Keratinocyte (primary cell): ENCODE data around the gene CA9. TPM values are rescaled to one million over a fixed set of nuclear protein-coding genes. Genes with fewer than 3 reads are reported as not detected.

ENCODE experiments used
- DNase-seq: peaks from one replicate; pipeline ENCODE4 v3.0.0-alpha.2; 2011; ENCODE audit warnings: low read depth, missing footprints, low spot score
- FAIRE-seq: peaks from 2 replicates; lab custom pipeline; 2011; peaks lifted over from hg19 to GRCh38; lab: Jason Lieb, UNC
- H2AFZ ChIP-seq: 2 replicates; pipeline ENCODE4 v1.6.0; 2012; ENCODE audit warnings: low read length, control low read depth, inconsistent platforms; ENCODE audit not compliant: control insufficient read depth
- H3K27ac ChIP-seq: 2 replicates; pipeline ENCODE4 v1.5.1; 2011; ENCODE audit warnings: low read length; ENCODE audit not compliant: control insufficient read depth, insufficient read depth
- H3K27me3 ChIP-seq: 3 replicates; pipeline ENCODE4 v1.6.0; 2011; ENCODE audit warnings: low read length; ENCODE audit not compliant: control insufficient read depth, insufficient read depth; ENCODE audit errors: extremely low read depth
- H3K36me3 ChIP-seq, 2 experiments: 2 replicates in 1 of 2; 3 replicates in 1 of 2; pipeline ENCODE4 v1.5.1; 2011; ENCODE audit warnings: low read length in 2 of 2, mild to moderate bottlenecking in 1 of 2; ENCODE audit not compliant: control insufficient read depth in 2 of 2, insufficient read depth in 2 of 2; ENCODE audit errors: extremely low read depth in 1 of 2
- H3K4me1 ChIP-seq: 3 replicates; pipeline ENCODE4 v1.5.1; 2011; ENCODE audit warnings: low read length; ENCODE audit not compliant: control insufficient read depth, insufficient read depth; ENCODE audit errors: extremely low read depth
- H3K4me2 ChIP-seq: 3 replicates; pipeline ENCODE4 v1.6.0; 2011; ENCODE audit warnings: low read depth, low read length; ENCODE audit not compliant: control insufficient read depth, insufficient read depth; ENCODE audit errors: extremely low read depth
- H3K4me3 ChIP-seq, 3 experiments: fragments of 200-600 bp in 1 of 3; sonication (generic) in 1 of 3; 2 replicates in 2 of 3; 3 replicates in 1 of 3; pipeline ENCODE4 v1.5.1; 2011 to 2016; ENCODE audit warnings: low read length in 3 of 3, mild to moderate bottlenecking in 3 of 3, control low read depth in 2 of 3, inconsistent platforms in 1 of 3, low read depth in 1 of 3, mixed read lengths in 1 of 3, mixed run types in 1 of 3, moderate library complexity in 1 of 3; ENCODE audit not compliant: control insufficient read depth in 2 of 3, insufficient read depth in 2 of 3; ENCODE audit errors: extremely low read depth in 1 of 3
- H3K79me2 ChIP-seq: 2 replicates; pipeline ENCODE4 v1.6.0; 2012; ENCODE audit warnings: low read length; ENCODE audit not compliant: control insufficient read depth, insufficient read depth
- H3K9ac ChIP-seq: 3 replicates; pipeline ENCODE4 v1.6.0; 2011; ENCODE audit warnings: low read length; ENCODE audit not compliant: control insufficient read depth, insufficient read depth; ENCODE audit errors: extremely low read depth
- H3K9me1 ChIP-seq: 3 replicates; pipeline ENCODE4 v1.6.0; 2011; ENCODE audit warnings: low read length; ENCODE audit not compliant: control insufficient read depth, insufficient read depth; ENCODE audit errors: extremely low read depth
- H3K9me3 ChIP-seq: 2 replicates; pipeline ENCODE4 v1.5.1; 2012; ENCODE audit warnings: low read depth, low read length; ENCODE audit not compliant: control insufficient read depth
- H4K20me1 ChIP-seq: 3 replicates; pipeline ENCODE4 v1.6.0; 2011; ENCODE audit warnings: low read length; ENCODE audit not compliant: control insufficient read depth, insufficient read depth; ENCODE audit errors: extremely low read depth
- CTCF ChIP-seq, 3 experiments: IDR thresholded peaks in 1 of 3; conservative IDR thresholded peaks in 1 of 3; optimal IDR thresholded peaks in 1 of 3; 2 replicates in 2 of 3; 3 replicates in 1 of 3; pipeline versions ENCODE3 to v1.5.1; 2011; ENCODE audit warnings: low read length in 3 of 3, mild to moderate bottlenecking in 3 of 3, moderate library complexity in 2 of 3, control low read depth in 1 of 3, inconsistent platforms in 1 of 3; ENCODE audit not compliant: insufficient read depth in 2 of 3; ENCODE audit errors: extremely low read depth in 1 of 3
- EZH2 ChIP-seq: IDR thresholded peaks from one replicate; pipeline ENCODE4 v1.6.1; 2012; ENCODE audit warnings: inconsistent platforms, mild to moderate bottlenecking, low read length, moderate library complexity
- dilution Hi-C: fragments of 300-500 bp; cut with MboI; formaldehyde crosslinking; loops from one replicate; pipeline ENCODE4 v1.7.0; 2020; ENCODE audit warnings: low sequenced_read_pairs; ENCODE audit not compliant: extremely low pct_ligation_motif_present
- polyA plus RNA-seq, 5 experiments: library from polyadenylated mRNA; depleted of rRNA in 3 of 5; stranded (reverse) in 3 of 5; stranded (forward) in 1 of 5; unstranded in 1 of 5; fragments of >200 nt; gene quantifications; 1 replicate in 1 of 5; 2 replicates in 3 of 5; 3 replicates in 1 of 5; pipeline versions ENCODE4 v1.2.1 to v1.2.3, GENCODE V29; 2011 to 2012; ENCODE audit warnings: missing spikeins in 2 of 5, low read depth in 1 of 5, low replicate concordance in 1 of 5

The CA9 gene
- polyA plus RNA-seq, 1 donor (not counting 4 experiments of a cell fraction or from before 2014, with no cell fraction given), result 7.2 TPM

GRCh38 chr9:35685506-35685905, 11.8 kb downstream of the CA9 start:
- FAIRE-seq, result no peak

GRCh38 chr9:35686222-35687203, 12.8 kb downstream of the CA9 start:
- H4K20me1 ChIP-seq, result no peaks in the 10 kb centered on the region
- peaks cover 16% of the 10 kb centered on the region for H3K4me1 ChIP-seq
- no peak overlapping the region for H3K9ac ChIP-seq
- DNase-seq, result no peak
- dilution Hi-C loops, result no loop called here
- no peaks in the 10 kb centered on the region for H3K79me2 ChIP-seq
- H3K9me1 ChIP-seq, result no peaks in the 10 kb centered on the region
- FAIRE-seq, result no peak
- no peak overlapping the region for H2AFZ ChIP-seq
- peaks cover 4 to 6% of the 10 kb centered on the region in 2 experiments for H3K36me3 ChIP-seq
- no peaks in the 10 kb centered on the region for H3K27me3 ChIP-seq
- no peak for TF ChIP-seq EZH2
- no peak for TF ChIP-seq CTCF (optimal IDR thresholded peaks at IDR 0.05 in 1 of 3, IDR thresholded peaks at IDR 0.05 in 1 of 3, conservative IDR thresholded peaks at IDR 0.05 in 1 of 3; ENCODE audit: extremely low read depth in 1 of 3, insufficient read depth in 2 of 3, low read length in 3 of 3)
- no peaks in the 10 kb centered on the region for H3K9me3 ChIP-seq
- H3K27ac ChIP-seq, result no peak overlapping the region
- H3K4me2 ChIP-seq, result no peak overlapping the region
- H3K4me3 ChIP-seq, result no peak overlapping the region

More at GRCh38 chr9:35685506-35685905, 11.8 kb downstream of the CA9 start:
- Histone ChIP-seq H2AFZ (no peak overlapping the region), H3K9ac (no peak overlapping the region), H3K36me3 (peaks cover 4 to 6% of the 10 kb centered on the region in 2 experiments), H3K9me1 (no peaks in the 10 kb centered on the region), H3K27ac (no peak overlapping the region), H3K4me1 (peaks cover 16% of the 10 kb centered on the region), H3K79me2 (no peaks in the 10 kb centered on the region), H3K27me3 (no peaks in the 10 kb centered on the region), H3K4me3 (no peak overlapping the region), H3K9me3 (no peaks in the 10 kb centered on the region), H3K4me2 (no peak overlapping the region), H4K20me1 (no peaks in the 10 kb centered on the region)
- dilution Hi-C loops, result no loop called here
- no peak for TF ChIP-seq CTCF (optimal IDR thresholded peaks at IDR 0.05 in 1 of 3, IDR thresholded peaks at IDR 0.05 in 1 of 3, conservative IDR thresholded peaks at IDR 0.05 in 1 of 3; ENCODE audit: extremely low read depth in 1 of 3, insufficient read depth in 2 of 3, low read length in 3 of 3)
- no peak for TF ChIP-seq EZH2
- DNase-seq, result no peak
